Stimulated activated CD8-positive, alpha-beta memory T cell treated with anti-CD3 and anti-CD28 coated beads, Interleukin-7, amount 100 ng/mL, for 1 hour (primary cell): ENCODE measurements around the gene NCF2.
"Not testable (repeated sequence)": the region's sequence is repeated elsewhere in the genome, so short reads cannot be mapped to it uniquely, and the experiment has no call there.

ENCODE experiments used
- DNase-seq, 2 donors: peaks; one replicate each; pipeline ENCODE4 v3.0.0-alpha.2; 2020; ENCODE audit warnings: low read depth in 2 of 2

Gene NCF2, protein sequence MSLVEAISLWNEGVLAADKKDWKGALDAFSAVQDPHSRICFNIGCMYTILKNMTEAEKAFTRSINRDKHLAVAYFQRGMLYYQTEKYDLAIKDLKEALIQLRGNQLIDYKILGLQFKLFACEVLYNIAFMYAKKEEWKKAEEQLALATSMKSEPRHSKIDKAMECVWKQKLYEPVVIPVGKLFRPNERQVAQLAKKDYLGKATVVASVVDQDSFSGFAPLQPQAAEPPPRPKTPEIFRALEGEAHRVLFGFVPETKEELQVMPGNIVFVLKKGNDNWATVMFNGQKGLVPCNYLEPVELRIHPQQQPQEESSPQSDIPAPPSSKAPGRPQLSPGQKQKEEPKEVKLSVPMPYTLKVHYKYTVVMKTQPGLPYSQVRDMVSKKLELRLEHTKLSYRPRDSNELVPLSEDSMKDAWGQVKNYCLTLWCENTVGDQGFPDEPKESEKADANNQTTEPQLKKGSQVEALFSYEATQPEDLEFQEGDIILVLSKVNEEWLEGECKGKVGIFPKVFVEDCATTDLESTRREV

DNA sequence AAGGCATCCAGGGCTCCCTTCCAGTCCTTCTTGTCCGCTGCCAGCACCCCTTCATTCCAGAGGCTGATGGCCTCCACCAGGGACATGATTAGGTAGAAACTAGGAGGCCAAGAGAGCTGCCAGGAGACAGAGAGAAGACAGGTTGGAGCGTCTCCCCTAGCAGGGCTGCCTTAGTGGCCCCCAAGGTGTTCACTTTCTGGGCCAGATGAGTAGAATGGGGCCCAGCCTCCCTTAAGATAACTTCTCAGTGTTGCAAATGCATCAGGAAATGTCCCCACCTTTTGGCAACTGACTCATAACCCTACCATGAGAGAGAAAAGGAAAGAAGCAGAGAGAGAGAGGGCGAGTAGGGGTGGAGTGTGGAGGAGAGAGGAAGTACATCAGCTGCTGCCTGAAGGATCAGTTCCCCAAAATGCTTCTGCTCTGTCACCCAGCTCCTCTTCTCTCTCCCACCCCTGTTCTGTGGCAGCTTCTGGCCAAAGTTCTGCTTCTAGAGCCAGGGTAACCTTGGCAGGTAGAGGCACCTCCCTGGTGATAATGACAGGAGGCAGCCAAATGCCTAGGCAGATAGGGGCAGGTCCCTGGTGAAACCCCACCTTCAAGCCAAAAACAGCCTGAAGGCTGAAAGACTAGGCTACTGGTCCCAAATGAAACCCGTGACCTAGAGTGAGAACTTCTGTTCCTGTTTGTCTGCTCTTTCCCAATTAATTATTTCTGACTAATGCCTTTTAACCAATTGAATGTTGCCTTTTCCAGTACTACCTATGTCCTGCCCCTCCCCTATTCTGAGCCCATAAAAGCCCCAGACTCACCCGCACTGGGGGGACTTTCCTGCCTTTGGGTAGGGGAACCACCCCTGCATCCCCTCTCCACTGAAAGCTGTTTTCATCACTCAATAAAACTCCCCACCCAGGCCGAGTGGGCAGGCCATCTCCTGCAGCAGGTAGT lies at the start of gene NCF2:
TSS of gene NCF2 (minus strand) at position 216 of the 948 bp plus-strand sequence. CDS start at position 86, 130 bp downstream.
- no peak for DNase-seq

DNA sequence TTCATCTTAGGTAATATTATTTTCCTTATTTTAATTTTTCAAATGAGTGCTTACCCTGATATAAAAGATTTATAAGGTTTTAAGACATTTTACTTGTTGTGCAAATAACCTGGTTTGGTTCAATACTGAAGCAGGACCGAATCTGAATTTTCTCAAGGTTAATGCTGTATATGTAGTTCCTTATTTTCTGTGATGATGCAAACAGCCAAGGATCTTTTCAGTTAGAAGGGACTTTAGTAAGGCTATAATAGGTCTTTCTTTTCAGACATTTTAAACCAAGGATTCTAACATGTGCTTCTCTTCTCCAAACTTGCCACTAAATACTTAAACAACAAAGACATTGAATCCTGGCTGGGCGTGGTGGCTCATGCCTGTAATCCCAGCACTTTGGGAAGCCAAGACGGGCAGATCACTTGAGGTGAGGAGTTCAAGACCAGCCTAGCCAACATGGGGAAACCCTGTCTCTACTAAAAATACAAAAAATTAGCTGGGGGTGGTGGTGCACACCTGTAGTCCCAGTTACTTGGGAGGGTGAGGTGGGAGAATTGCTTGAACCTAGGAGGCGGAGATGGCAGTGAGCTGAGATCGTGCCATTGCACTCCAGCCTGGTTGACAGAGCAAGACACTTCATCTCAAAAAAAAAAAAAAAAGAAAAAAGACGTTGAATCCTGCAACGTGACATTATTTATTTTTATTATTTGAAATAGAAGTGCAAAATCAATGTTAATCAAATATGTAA lies 48.6 kb upstream of the NCF2 start:
- no peak for DNase-seq

DNA sequence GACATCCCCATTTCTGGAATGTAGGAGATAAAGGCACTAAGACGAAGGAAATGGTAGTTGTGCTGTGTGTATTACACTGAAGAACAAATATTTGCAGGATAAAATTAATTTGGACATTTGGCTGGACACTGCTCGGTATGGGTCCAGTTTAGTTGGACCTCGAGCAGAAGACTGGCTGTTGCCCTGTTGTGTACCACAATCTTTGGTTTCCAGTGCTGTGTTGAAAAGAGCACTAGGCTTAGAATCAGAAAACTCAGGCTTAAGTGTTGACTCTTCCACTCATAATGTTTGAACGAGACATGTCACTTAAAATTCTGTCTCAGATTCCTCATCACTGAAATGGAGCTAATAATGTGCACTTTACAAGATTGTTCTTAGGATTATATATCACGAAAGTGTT lies 46.5 kb upstream of the NCF2 start:
- DNase-seq, result no peak

DNA sequence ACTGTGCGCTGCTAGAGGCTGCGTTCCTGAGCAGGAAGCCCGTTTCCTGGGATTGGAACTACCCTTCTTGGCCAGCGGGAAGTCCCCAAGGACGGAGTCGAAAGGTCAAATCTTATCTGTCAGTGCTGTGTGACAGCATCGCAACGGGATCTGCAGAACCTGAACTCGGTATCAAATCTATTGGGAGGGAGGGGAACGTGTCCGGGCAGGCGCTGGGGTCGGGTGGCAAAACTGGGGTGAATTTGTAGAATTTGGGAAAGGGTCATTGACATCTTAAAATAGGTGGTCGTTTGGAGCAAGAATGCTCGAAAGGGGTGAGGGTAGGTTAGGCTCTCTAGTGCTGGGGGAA lies 46.0 kb upstream of the NCF2 start:
- DNase-seq, result no peak

- DNase-seq, result peak; percentile 93 to 94
Measured at GRCh38 chr1:183635606-183636333, 45.5 kb upstream of the NCF2 start, which contains the start of gene ARPC5. TSS of gene ARPC5 (minus strand) at chr1:183635783. CDS start at chr1:183635659, 124 bp downstream.

- DNase-seq, result no peak
Measured at GRCh38 chr1:183635099-183635605, 44.9 kb upstream of the NCF2 start.

GRCh38 chr1:183634429-183635065 lies 44.3 kb upstream of the NCF2 start:
- no peak for DNase-seq

GRCh38 chr1:183633676-183634343 lies 43.6 kb upstream of the NCF2 start:
- DNase-seq, result no peak

DNA sequence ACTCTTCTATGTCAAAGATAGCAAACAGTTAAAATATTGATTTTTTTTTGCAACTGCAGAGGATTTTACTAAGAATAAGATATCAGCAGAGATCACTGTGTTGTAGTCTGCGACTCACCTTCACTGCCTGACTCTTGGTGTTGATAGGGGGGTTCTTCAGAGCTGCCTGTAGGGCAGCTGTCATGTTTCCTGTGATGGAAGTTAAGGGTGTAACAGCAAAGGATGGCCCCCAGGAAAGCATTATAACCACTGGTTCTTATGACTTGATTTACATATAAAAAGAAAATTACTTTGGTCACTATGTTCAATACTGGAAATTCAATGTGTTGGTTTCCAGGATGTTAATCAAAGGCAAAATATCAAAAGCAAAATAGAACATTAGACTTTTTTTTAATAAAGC lies 42.7 kb upstream of the NCF2 start:
- no peak for DNase-seq

- DNase-seq, result no peak
Measured at GRCh38 chr1:183632114-183632513, 41.9 kb upstream of the NCF2 start.

- DNase-seq, result no peak
Measured at GRCh38 chr1:183630748-183631147, 40.5 kb upstream of the NCF2 start.

DNA sequence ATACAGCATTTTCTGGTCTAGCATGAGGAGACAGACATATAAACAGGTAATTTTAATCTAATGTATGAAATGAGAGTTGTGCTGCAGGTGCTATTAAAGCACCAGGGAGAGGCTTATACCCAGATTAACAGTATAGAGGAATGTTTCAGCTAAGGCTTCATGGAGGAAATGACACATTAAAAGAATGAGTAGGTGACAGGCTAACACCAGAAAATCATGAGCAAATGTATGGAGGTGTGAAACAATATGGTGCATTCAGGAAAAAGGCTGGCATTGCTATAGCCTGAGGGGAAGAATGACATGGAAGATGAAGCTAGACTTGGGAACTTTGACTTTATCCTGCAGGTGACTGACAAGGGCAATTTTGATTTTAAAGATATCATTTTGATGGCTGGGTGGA lies 38.3 kb upstream of the NCF2 start:
- no peak for DNase-seq

GRCh38 chr1:183626236-183626635 lies 36.0 kb upstream of the NCF2 start:
- not testable (repeated sequence) for DNase-seq

- no peak for DNase-seq
Measured at GRCh38 chr1:183622884-183623785, 32.9 kb upstream of the NCF2 start.

GRCh38 chr1:183622013-183622412 lies 31.8 kb upstream of the NCF2 start:
- DNase-seq, result no peak

GRCh38 chr1:183620311-183620710 lies 30.1 kb upstream of the NCF2 start:
- no peak for DNase-seq

- no peak for DNase-seq
Measured at GRCh38 chr1:183619781-183620180, 29.5 kb upstream of the NCF2 start.

GRCh38 chr1:183618202-183618601 lies 27.9 kb upstream of the NCF2 start:
- not testable (repeated sequence) for DNase-seq

DNA sequence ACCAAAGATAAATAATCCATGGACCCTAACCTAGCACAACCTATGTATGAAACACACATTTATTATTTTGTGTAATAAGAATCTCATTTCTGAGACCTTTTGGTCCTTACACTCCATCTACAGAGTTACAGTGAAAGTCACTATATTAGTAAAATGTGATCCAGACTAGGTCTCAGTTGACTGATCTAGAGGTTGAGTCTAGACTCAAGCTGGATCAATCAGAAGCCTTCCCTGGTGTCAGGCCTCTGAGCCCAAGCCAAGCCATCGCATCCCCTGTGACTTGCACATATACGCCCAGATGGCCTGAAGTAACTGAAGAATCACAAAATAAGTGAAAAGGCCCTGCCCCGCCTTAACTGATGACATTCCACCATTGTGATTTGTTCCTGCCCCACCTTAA lies 22.7 kb upstream of the NCF2 start:
- DNase-seq, result not testable (repeated sequence)
